ENCODE data around the gene ARHGEF1. TPM values are rescaled to one million over a fixed set of nuclear protein-coding genes. Genes with fewer than 3 reads are reported as not detected.

ARHGEF1 gene
- total RNA-seq, 1 experiment from 2014 or later: 163 TPM

DNA sequence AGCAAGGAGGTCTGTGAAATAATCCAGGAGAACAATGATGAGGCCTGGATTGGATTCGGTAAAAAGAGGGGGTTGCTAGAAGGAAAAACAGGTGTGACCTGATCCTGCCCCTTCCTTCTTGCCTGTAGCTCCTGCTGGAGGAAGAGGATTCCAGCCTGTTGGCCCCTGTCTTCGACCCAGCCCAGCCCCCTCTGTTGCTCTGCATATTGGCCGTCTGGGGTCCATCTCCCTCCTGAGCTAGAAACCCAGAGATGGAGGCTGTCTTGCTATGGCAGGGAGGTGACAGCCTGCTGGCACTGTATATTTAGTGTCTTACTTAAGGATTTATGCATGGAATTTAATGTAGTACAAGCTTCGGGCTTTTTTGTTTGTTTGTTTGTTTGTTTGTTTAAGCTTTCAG, 31.5 kb upstream of the ARHGEF1 start:
- Mint-ChIP-seq H3K4me3 (ENCODE audit: low read depth, unreplicated experiment) (no peak overlapping the region), H3K9me3 (ENCODE audit: low read depth, unreplicated experiment) (no peaks in the 10 kb centered on the region), H3K27ac (ENCODE audit: unreplicated experiment) (no peak overlapping the region), H3K4me1 (ENCODE audit: low read depth, unreplicated experiment) (no peaks in the 10 kb centered on the region), H3K27me3 (ENCODE audit: unreplicated experiment) (peaks cover 79% of the 10 kb centered on the region), H3K36me3 (ENCODE audit: insufficient read depth, unreplicated experiment) (no peaks in the 10 kb centered on the region)
- BruUV-seq (replicated peaks): no TSS peak
- intact Hi-C loops (cut with micrococcal nuclease; ENCODE audit: unreplicated experiment): no loop called here
- no peak for DNase-seq
- TF ChIP-seq, protein P1, sequence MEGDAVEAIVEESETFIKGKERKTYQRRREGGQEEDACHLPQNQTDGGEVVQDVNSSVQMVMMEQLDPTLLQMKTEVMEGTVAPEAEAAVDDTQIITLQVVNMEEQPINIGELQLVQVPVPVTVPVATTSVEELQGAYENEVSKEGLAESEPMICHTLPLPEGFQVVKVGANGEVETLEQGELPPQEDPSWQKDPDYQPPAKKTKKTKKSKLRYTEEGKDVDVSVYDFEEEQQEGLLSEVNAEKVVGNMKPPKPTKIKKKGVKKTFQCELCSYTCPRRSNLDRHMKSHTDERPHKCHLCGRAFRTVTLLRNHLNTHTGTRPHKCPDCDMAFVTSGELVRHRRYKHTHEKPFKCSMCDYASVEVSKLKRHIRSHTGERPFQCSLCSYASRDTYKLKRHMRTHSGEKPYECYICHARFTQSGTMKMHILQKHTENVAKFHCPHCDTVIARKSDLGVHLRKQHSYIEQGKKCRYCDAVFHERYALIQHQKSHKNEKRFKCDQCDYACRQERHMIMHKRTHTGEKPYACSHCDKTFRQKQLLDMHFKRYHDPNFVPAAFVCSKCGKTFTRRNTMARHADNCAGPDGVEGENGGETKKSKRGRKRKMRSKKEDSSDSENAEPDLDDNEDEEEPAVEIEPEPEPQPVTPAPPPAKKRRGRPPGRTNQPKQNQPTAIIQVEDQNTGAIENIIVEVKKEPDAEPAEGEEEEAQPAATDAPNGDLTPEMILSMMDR (IDR thresholded peaks at IDR 0.05; ENCODE audit: unreplicated experiment): no peak
- CTCF ChIA-PET: interaction anchor here (1.3 to 2.2 kb wide), 2 partner anchors 8 to 13 kb away, joined by 3 to 5 read pairs; partner anchors contain the start of gene RPS19

DNA sequence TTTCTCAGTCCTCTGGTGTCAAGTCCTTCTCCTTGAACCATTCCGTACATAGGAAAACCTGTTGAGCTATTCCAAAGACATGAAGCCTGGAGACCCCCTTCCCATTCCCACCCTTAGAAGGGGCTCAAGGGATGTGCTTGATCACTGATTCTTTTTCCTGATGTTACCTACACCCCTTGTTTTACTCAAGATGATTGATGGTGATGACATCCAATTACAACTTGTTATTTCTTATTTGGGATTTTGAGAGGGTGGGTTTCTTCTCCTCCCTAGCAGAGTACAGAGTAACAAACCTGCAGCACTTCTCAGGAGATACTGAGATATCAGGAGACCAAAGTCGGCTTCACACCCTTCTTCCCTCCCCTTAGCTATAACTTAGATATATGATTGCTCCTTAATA, 29.6 kb upstream of the ARHGEF1 start:
- Mint-ChIP-seq H3K4me1 (ENCODE audit: low read depth, unreplicated experiment) (no peaks in the 10 kb centered on the region), H3K9me3 (ENCODE audit: low read depth, unreplicated experiment) (no peaks in the 10 kb centered on the region), H3K27me3 (ENCODE audit: unreplicated experiment) (peaks cover 72% of the 10 kb centered on the region), H3K36me3 (ENCODE audit: insufficient read depth, unreplicated experiment) (no peaks in the 10 kb centered on the region), H3K27ac (ENCODE audit: unreplicated experiment) (no peak overlapping the region), H3K4me3 (ENCODE audit: low read depth, unreplicated experiment) (no peak overlapping the region)
- intact Hi-C loops (cut with micrococcal nuclease; ENCODE audit: unreplicated experiment): no loop called here
- BruUV-seq (replicated peaks): no TSS peak
- CTCF ChIA-PET: no interaction called here
- TF ChIP-seq, protein P1 (IDR thresholded peaks at IDR 0.05; ENCODE audit: unreplicated experiment): no peak
- no peak for DNase-seq

DNA sequence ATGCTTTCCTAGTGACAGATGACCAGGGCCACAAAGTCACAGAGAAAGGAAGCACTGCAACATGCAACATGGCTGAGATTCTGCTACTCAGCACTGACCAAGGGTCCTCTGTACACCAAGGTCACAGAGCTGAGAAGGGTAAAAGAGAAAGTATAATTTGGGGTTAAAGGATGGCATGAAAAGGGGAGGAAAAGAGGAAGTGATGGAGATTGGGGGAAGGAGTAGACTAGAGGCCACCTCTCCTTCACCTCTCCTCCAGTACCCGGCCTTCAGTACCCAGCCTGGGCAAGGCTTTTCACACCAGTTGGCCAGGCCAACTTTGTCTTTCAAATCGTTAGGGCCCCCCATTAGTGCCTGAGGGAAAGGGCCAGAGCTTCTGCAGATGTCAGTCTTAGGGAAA, 29.2 kb upstream of the ARHGEF1 start:
- Mint-ChIP-seq H3K4me3 (ENCODE audit: low read depth, unreplicated experiment) (no peak overlapping the region), H3K27me3 (ENCODE audit: unreplicated experiment) (peaks cover 68% of the 10 kb centered on the region), H3K9me3 (ENCODE audit: low read depth, unreplicated experiment) (no peaks in the 10 kb centered on the region), H3K27ac (ENCODE audit: unreplicated experiment) (no peak overlapping the region), H3K4me1 (ENCODE audit: low read depth, unreplicated experiment) (no peaks in the 10 kb centered on the region), H3K36me3 (ENCODE audit: insufficient read depth, unreplicated experiment) (no peaks in the 10 kb centered on the region)
- intact Hi-C loops (cut with micrococcal nuclease; ENCODE audit: unreplicated experiment): no loop called here
- BruUV-seq (replicated peaks): no TSS peak
- DNase-seq: no peak
- CTCF ChIA-PET: no interaction called here
- TF ChIP-seq, protein P1 (IDR thresholded peaks at IDR 0.05; ENCODE audit: unreplicated experiment): no peak

GRCh38 chr19:41859213-41859617, 23.8 kb upstream of the ARHGEF1 start:
- H3K36me3 Mint-ChIP-seq (ENCODE audit: insufficient read depth, unreplicated experiment): peaks cover 51% of the 10 kb centered on the region
- TF ChIP-seq, protein P1 (IDR thresholded peaks at IDR 0.05; ENCODE audit: unreplicated experiment): no peak
- BruUV-seq (replicated peaks): TSS peak; percentile 86
- intact Hi-C loops (cut with micrococcal nuclease; ENCODE audit: unreplicated experiment): no loop called here
- peak overlapping the region; percentile 80 for H3K4me3 Mint-ChIP-seq (ENCODE audit: low read depth, unreplicated experiment)
- H3K27me3 Mint-ChIP-seq (ENCODE audit: unreplicated experiment): peaks cover 14% of the 10 kb centered on the region
- CTCF ChIA-PET: interaction anchor here (0.6 to 2.5 kb wide), 13 partner anchors 9 to 734 kb away, joined by 3 to 11 read pairs (median 5); no protein-coding TSS in a partner anchor
- no peaks in the 10 kb centered on the region for H3K9me3 Mint-ChIP-seq (ENCODE audit: low read depth, unreplicated experiment)
- peak overlapping the region; percentile 86 for H3K27ac Mint-ChIP-seq (ENCODE audit: unreplicated experiment)
- no peak for DNase-seq
- peaks cover 29% of the 10 kb centered on the region for H3K4me1 Mint-ChIP-seq (ENCODE audit: low read depth, unreplicated experiment)
